ENCODE measurements around the gene KLRG1. TPM values are rescaled to one million over a fixed set of nuclear protein-coding genes. Genes with fewer than 3 reads are reported as not detected.

KLRG1 gene
- total RNA-seq, 2 donors from 2014 or later, result 1.1 to 2.7 TPM

DNA sequence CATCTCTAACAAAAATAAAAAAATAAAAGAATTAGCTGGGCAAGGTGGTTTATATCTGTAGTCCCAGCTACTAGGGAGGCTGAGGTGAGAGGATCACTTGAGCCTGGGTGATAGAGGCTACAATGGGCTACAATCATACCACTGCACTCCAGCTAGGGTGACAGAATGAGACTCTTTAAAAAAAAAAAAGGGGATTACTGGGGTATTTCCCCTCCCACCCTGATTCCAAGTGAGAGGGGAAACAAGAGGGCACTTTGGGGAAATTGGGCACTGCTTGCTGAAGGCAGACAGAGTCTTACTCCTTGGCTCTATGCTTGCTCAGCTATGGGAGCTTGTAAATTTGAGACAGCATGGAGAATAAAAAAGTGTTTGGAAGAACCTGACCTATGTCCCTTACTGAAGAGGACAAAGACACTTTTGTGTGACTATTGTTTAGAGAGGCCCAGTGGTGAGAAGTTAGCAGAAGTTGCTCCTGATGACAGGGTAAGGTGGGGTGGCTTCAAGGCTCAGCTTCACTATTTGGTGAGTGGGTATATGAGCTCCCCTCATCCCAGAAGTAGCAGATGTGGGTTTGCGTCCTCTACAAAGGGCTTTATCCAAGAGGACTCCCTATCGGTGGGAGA, 44.0 kb downstream of the KLRG1 start:
- no peak for DNase-seq (ENCODE audit: low spot score)
- intact Hi-C loops (cut with DNase I), result loop anchor here in 1 of 2 donors (10.0 kb wide), 1 partner anchor 79 kb away; no protein-coding TSS in a partner anchor

DNA sequence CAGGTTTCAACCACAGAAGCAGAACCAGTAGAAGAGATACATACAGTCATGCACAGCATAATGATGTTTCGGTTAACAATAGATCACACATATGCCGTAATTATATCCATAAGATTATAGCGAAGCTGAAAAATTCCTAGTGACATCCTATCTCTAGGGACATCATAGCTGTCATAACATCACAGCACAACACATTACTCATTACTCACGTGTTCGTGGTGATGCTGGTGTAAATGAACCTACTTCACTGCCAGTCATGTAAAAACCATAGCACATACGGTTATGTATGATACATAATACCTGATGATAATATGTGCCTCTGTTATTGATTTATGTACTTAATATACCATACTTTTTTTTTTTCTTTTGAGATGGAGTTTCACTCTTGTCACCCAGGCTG, 44.7 kb downstream of the KLRG1 start:
- no peak for DNase-seq (ENCODE audit: low spot score)
- intact Hi-C loops (cut with DNase I), result loop anchor here in 1 of 2 donors (10.0 kb wide), 1 partner anchor 79 kb away; no protein-coding TSS in a partner anchor

DNA sequence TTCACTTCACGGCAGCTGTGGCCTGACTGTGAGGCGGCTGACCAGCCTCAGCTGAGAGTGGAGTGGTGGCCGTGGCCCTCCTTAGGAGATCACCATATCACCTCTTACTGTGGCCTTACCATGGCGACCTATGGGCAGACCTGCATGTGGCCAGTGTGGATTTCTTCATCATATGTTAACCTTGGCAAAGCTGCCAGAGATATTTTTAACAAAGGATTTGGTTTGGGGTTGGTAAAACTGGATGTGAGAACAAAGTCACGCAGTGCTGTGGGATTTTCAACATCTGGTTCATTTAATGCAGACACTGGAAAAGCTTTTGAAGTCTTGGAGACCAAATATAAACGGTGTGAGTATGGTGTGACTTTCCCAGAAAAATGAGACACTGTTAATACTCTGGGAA, 46.9 kb downstream of the KLRG1 start:
- DNase-seq (ENCODE audit: low spot score), result no peak

DNA sequence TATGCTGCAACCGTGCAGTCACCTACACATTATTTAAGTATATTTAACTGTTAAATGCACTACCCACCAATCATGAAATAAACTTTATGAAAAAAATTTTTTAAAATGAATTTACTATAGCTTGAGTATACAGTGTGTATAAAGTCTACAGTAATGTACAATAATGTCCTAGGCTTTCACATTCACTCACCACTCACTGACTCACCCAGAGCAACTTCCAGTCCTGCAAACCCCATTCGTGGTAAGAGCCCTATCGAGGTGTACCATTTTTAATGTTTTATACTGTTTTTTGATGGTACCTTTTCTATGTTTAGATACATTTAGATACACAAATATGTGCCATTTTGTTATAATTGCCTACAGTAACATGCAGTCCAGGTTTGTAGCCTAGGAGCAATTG, 48.1 kb downstream of the KLRG1 start:
- intact Hi-C loops (cut with DNase I), result loop anchor here in 1 of 2 donors (10.0 kb wide), 1 partner anchor 83 kb away; no protein-coding TSS in a partner anchor
- DNase-seq (ENCODE audit: low spot score), result no peak

More for the DNA sequence above, 46.9 kb downstream of the KLRG1 start:
- intact Hi-C loops (cut with DNase I), result loop anchor here in 1 of 2 donors (10.0 kb wide), 1 partner anchor 81 kb away; no protein-coding TSS in a partner anchor

DNA sequence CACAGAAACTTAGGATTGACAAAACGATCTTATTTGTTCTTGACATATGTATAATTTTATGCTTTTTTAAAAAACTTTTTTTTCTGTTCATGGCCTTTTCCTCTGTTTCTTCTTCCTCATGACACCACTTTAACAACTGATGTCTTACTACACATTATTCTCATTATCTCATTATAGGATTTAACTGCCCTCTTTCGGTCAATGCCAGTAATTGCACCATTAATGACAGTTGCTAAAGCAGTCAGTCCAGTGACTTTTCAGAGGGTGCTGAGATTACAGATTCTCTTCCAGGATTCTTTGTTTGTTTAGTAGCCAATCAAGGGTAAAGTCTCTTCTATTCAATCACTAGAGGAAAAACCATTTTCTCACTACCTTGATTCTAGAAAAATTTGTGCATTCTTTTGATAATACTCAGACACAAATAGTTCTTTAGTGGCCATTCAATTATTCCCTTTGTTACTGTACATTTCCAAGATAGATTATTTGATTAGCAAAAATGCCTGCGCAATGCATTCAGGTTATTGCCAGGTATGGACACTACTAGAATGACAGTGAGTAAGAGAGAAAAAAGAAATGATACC, 50.1 kb downstream of the KLRG1 start:
- intact Hi-C loops (cut with DNase I), result loop anchor here in 1 of 2 donors (10.0 kb wide), 1 partner anchor 85 kb away; no protein-coding TSS in a partner anchor
- DNase-seq (ENCODE audit: low spot score), result no peak

DNA sequence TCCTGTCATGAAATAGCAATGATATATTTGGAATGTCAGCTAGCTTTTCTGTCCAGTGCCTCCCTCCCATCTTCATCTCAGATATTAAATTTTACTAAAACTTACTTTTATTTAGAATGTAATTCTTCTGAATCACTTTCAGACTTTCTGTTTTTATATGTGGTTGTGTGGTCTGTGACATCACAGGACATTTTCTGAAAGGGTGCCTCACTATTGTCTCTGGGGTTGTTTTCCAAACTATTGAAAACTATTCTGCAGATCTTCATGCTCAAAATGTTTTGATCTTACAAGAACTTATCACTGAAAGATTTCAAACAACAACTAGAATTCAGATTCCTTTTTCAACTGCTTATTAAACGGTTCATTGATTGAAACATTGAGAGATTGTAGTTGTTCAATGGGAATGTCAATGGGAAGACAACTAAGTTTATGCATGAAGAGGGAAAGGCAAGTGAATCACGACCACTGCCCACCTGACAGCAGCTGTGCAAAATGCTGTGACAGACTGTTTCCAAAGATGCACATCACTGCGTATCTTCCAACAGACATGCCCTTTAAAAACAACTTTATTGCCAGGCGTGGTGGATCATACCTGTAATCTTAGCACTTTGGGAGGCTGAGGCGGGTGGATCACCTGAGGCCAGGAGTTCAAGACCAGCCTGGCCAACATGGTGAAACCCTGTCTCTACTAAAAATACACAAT, 51.3 kb downstream of the KLRG1 start:
- intact Hi-C loops (cut with DNase I), result no loop called here
- no peak for DNase-seq (ENCODE audit: low spot score)

DNA sequence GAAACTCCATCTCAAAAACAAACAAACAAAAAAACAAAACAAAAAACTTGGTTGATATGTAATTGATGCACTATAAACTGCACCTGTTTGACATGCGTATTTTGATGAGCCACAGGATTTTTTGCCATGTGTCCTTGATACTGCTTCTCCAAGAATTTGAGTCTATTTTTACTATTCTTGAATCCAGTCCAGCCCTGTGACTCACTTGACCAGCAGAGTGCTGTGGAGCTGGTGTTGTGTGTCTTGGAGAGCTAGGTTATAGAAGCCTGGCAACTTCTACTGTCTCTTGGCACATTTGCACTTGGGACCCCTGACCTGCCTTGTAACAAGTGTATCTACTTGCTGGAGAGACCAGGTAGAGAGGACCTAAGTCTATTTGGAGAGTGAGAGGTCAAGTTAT, 52.0 kb downstream of the KLRG1 start:
- intact Hi-C loops (cut with DNase I), result no loop called here
- DNase-seq (ENCODE audit: low spot score), result no peak

DNA sequence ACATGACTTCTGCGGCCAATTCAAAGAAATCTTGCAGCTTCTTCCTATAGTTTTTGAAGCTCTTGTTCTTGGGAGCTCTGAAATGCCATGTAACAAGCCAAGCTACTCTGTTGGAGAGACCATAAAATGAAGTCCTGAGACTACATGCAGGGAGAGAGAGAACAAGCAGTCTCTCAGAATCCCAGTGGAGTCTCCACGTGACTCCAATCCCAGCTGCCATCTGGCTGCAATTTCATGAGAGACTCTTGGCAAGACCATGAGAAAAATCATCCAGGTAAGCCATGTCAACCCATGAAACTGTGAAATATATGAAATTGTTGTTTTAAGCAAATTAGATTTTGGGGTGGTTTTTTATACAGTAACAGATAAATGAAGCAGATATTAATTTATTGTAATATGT, 54.4 kb downstream of the KLRG1 start:
- no peak for DNase-seq (ENCODE audit: low spot score)
- intact Hi-C loops (cut with DNase I), result no loop called here

DNA sequence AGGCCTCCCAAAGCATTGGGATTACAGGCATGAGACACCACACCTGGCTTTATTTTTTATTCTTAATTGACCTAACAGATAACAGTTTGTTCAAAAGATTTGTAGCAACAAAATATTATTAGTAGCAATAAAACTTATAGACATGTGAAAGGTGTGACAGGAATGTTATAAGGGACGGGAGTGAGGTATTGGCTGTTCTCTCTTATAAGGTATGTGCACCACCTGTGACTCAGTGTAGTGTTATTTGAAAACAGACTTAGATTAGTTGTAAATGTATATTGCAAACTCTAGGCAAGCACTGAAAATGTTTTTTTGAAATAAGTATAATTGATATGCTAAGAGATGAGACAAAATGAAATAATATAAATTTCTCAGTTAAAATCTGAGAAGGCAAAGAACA, 57.8 kb downstream of the KLRG1 start:
- no peak for DNase-seq (ENCODE audit: low spot score)

DNA sequence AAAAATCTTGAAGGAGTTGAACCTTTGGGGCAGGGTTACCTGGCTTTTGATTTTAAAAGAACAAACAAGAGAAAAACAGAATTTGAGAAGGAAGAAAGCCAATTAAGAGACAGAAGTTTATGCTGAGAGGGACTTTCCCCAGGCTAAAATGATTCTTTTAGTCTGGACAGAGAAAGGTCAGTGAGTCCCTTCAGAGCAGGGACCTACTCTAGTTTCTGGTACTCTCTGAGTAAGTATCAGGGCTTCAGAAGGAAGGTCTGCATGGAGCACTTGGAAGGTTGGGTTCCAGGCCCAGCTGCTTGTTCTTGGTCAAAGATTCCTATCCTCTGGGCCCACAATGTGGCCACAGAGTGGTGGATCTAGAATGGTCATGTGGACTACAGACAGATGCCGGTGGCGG, 59.6 kb downstream of the KLRG1 start:
- intact Hi-C loops (cut with DNase I), result no loop called here
- no peak for DNase-seq (ENCODE audit: low spot score)

More for the DNA sequence above, 57.8 kb downstream of the KLRG1 start:
- intact Hi-C loops (cut with DNase I), result no loop called here

DNA sequence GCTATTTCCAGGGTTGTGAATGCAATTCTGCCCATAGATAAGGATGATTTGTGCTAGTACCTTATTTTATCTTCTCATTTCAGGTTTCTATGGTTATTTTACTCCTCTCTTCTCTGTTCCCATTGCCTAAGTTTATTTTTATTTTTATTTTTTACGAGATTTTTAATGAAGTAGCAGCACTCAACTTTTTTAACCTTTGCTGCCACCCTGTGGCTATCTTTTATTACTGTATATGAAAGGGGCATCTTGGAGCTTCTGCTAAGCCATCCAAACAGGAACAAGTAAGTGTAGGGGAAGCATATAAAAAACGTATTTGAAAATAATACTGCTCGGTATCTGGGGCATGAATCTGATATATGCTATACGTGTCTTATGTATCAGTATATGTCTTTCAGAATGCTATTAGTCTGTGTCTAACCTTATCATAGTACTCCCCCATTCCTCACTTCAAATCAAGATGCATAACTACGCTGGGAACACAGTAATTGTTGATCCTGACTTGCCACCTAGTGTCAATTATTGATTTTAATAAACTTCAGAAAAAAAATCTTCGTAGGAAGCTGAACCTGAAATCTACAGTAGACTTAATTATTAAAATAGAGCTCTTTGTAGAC, 60.3 kb downstream of the KLRG1 start:
- intact Hi-C loops (cut with DNase I), result no loop called here
- DNase-seq (ENCODE audit: low spot score), result no peak

DNA sequence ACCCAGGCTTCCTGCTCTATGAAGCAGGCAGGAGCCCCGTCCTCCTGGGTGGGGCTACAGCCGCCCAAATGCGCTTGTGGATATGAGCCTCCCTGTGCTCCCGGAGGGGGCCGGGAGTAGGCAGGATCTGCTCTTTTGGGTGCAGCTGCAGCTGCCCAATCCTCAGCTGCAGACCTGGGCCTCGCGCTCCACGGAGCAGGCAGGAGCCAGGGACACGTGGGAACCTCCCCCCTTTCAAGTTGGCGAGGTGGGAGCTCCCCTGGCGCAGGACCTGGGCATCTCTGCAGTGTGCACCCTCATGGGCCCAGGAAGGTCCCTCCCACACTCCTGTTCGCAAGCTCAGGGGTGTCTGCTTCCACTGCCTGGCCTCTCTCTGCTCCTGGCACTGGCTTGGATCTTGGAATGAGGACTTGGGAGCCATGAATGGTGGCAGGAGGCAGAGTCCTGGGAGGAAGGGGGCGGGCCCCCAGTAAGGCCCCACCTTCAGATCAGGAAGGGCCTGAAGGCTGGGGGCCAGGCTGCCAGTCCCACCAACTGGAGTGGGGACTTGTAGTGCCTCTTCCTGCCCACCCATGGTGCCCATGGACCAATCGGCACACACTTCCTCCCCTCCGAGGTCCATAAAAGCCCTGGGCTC, 61.3 kb downstream of the KLRG1 start:
- intact Hi-C loops (cut with DNase I), result no loop called here
- DNase-seq (ENCODE audit: low spot score), result peak; percentile 78

DNA sequence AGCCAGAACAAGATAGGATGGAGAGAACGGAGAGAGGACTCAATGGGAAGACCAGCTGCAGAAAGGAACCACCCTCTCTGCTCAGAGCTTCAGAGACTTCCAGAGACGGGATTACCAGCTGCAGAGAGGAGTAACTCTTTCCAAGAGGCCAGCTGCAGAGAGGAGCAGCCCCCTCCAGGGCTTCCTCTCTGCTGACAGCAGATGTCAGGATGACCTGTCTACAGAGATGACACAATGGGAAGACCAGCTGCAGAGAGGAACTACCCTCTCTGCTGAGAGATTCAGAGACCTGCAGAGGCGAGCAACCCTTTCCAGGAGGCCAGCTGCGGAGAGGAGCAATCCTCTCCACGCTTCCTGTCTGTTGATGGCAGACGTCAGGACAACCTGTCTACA, 61.8 kb downstream of the KLRG1 start:
- no peak for DNase-seq (ENCODE audit: low spot score)
- intact Hi-C loops (cut with DNase I), result no loop called here

DNA sequence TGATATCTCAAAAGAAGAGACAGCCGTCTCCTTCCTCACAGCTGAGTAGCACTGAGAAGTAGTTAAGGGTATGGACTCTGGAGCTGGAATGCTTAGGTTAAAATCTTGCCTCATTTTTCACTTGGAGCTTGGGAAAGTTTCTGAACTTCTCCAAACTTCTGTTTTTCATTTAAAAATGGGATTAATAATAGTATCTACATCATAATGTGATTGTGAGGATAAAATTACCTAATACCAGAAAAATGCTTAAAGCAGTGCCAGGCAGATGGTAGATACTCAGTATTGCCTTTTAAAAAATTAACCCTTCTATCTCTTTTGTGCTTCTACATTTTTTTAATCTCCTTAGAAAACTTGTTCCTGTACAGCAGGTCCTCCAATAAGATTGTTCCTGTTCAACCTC, 63.3 kb downstream of the KLRG1 start:
- intact Hi-C loops (cut with DNase I), result no loop called here
- DNase-seq (ENCODE audit: low spot score), result no peak

Other genes starting within 250 kb of the KLRG1 start
- not detected for gene A2ML1, start 166.9 kb upstream of the KLRG1 start, total RNA-seq
- gene PHC1, start 75.0 kb upstream of the KLRG1 start, total RNA-seq, result 10 to 100 TPM; 31.1 to 36.6 TPM
- gene M6PR, start 39.9 kb upstream of the KLRG1 start, total RNA-seq, result 10 to 100 TPM; 78.4 to 83.6 TPM
- 1,000 to 10,000 TPM in 1 of 2 donors, 100 to 1,000 TPM in 1; 831 to 1,306 TPM for gene A2M, start 126.4 kb downstream of the KLRG1 start, total RNA-seq
- under 1 TPM; 0.42 to 0.57 TPM for gene PZP, start 218.8 kb downstream of the KLRG1 start, total RNA-seq